ENCODE measurements around the gene ARHGAP24.

Gene ARHGAP24

GRCh38 chr4:85681921-85682320, 207.0 kb downstream of the ARHGAP24 start:
- TF ChIP-seq CTCF (IDR thresholded peaks at IDR 0.05), result no peak

GRCh38 chr4:85682391-85682790, 207.4 kb downstream of the ARHGAP24 start:
- no peak for TF ChIP-seq CTCF (IDR thresholded peaks at IDR 0.05)

GRCh38 chr4:85684676-85685075, 209.7 kb downstream of the ARHGAP24 start:
- TF ChIP-seq CTCF (IDR thresholded peaks at IDR 0.05), result no peak

- no peak for TF ChIP-seq CTCF (IDR thresholded peaks at IDR 0.05)
Observed at GRCh38 chr4:85686398-85686797, 211.4 kb downstream of the ARHGAP24 start.

DNA sequence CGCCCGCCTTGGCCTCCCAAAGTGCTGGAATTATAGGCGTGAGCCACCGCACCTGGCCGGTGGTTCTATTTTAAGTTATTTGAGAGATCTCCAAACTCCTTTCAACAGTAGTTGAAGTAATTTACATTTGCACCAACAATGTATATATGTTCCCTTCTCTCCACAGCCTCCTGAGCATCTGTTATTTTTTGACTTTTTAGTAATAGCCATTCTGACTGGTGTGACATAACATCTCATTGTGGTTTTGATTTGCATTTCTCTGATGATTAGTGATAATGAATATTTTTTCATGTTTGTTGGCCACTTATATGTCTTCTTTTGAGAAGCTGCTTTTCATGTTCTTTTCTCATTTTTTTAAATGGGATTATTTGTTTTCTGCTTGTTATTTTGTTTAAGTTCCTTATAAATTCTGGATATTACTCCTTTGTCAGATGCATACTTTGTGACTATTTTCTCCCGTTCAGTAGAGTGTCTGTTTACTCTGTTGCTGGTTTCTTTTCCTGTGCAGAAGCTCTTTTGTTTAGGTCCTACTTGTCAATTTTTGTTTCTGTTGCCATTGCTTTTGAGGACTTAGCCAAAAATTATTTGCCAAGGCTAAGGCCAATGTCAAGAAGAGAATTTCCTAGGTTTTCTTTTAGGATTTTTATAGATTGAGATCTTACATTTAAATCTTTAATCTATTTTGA, 213.2 kb downstream of the ARHGAP24 start:
- no peak for TF ChIP-seq CTCF (IDR thresholded peaks at IDR 0.05)

- TF ChIP-seq CTCF (IDR thresholded peaks at IDR 0.05), result no peak
Observed at GRCh38 chr4:85696661-85697060, 221.7 kb downstream of the ARHGAP24 start.

DNA sequence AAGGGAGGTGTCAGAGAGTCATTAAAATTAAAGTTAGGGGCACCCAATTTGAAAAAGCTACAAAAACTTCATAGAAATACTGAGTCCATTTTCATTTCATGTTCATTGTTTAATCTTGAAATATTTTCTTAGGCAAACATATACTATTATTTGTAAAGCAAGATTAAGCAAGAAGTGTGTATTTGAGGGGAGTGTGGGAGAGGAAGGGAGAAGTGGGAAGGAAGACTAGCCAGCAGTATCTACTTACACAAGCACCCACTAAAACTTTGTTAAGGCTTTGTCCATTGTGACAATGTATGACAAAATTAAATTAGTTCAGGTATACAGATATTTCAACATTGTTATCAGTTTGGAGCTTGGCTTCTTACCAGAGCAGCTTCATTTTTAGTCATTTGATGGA, 222.9 kb downstream of the ARHGAP24 start:
- TF ChIP-seq CTCF (IDR thresholded peaks at IDR 0.05), result no peak

GRCh38 chr4:85700362-85700761, 225.4 kb downstream of the ARHGAP24 start:
- TF ChIP-seq CTCF (IDR thresholded peaks at IDR 0.05), result no peak

All from LNCAP (cell line).